AG09319 (cell line): ENCODE data around the gene ESR1.

Source experiments
- DNase-seq: peaks from one replicate; pipeline ENCODE4 v3.0.0-alpha.2; 2010; ENCODE audit warnings: low read depth; ENCODE audit errors: extremely low read depth
- TF ChIP-seq, protein P1 (sequence below): IDR thresholded peaks from 2 replicates; pipeline ENCODE4 v1.5.1; 2011; ENCODE audit warnings: low read depth, mild to moderate bottlenecking, inconsistent platforms, low read length, moderate library complexity

Gene ESR1

DNA sequence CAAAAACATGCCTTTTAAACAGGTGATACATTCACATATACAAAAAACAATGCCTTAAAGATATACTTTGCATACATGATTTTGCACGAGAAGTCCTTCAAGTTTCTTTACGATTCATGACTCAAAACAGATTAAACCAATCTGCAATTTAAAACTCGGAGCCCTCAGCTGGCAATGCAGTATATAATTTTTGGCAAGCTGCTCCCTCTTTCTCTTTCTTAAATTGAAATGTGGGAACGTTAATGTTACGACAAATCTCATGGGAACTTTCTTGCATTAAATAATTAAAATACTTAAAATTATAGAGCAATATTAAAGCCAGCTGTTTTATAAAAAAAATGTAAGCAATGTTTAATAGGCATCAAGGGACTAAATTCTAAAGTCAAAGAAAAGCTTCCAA, 334.6 kb downstream of the ESR1 start:
- DNase-seq = no peak
- TF ChIP-seq, protein P1, sequence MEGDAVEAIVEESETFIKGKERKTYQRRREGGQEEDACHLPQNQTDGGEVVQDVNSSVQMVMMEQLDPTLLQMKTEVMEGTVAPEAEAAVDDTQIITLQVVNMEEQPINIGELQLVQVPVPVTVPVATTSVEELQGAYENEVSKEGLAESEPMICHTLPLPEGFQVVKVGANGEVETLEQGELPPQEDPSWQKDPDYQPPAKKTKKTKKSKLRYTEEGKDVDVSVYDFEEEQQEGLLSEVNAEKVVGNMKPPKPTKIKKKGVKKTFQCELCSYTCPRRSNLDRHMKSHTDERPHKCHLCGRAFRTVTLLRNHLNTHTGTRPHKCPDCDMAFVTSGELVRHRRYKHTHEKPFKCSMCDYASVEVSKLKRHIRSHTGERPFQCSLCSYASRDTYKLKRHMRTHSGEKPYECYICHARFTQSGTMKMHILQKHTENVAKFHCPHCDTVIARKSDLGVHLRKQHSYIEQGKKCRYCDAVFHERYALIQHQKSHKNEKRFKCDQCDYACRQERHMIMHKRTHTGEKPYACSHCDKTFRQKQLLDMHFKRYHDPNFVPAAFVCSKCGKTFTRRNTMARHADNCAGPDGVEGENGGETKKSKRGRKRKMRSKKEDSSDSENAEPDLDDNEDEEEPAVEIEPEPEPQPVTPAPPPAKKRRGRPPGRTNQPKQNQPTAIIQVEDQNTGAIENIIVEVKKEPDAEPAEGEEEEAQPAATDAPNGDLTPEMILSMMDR = no peak

DNA sequence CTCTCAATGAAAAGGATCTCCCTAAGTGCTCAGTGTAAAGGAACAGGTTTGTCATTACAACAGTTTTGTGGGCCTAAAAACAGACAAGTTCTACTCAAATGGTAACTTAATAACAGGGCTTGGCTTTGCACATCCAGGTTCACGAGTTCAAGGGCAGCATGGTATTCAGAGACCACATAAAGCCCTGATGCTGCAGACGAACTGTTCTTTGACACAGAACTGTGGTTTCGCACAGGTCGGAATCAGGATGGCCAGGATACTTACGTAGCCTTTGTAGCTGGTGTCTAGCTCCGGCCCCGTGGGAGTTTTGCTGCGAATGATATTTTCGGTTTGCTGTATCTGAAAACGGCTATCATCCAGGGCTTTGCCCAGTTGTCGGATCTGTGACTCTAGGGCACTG, 335.9 kb downstream of the ESR1 start:
- DNase-seq = no peak
- TF ChIP-seq, protein P1 = no peak

DNA sequence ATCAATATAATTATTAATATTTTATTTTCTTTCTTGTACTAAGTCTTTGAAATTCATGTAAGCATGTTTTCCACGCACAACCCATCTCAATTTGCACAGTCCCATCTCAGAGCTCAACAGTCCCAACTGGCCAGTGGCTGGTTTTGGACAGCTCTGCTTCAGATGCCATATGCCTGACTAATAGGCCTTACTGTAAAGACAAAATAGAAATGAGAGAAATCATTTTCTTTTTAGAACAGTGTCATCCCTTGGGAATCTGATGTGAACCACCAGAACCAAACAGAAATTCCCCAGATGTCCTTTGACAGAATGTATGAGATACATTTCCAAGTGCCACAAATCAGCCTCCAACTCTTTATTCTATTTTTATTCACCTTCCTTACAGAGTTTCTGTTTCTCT, 338.9 kb downstream of the ESR1 start:
- no peak for DNase-seq
- TF ChIP-seq, protein P1 = no peak

DNA sequence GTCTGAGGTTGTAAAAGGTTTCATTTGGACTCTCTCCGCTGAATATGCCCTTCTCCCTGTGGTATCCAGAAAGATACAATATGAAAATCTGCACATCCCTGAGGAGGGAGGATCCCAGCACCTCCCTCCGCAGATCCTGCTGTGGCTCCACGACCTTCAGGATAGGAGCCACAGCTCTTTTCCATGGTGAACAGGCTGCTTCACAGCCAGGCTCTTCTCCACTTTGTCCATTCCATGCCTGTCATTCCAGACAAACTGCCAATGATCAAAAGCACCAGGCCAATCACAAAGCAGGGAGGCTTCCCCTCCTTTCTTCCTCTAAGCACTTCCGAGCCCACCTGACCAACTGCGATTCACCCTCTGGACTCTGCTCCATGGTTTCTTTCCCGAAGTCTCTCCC, 339.8 kb downstream of the ESR1 start:
- TF ChIP-seq, protein P1 = no peak
- DNase-seq = no peak

DNA sequence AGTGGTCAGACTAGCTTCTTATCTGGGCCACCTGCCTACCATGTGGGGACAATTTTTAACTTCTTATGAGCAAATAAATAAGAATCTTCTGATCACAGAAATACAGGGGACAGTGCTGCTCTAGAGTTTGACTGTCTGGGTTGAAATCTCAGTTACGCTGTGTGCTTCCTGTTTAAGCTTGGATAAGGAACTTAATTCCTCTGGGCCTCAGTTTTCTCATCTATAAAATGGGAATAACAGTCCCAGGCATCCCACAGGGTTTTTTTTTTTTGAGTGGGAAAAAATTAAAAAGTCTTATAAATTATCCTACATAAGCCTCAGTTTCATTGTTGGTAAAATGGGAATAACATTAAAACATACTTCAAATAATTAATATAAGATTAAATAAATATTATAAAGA, 340.9 kb downstream of the ESR1 start:
- no peak for DNase-seq
- TF ChIP-seq, protein P1 = no peak

DNA sequence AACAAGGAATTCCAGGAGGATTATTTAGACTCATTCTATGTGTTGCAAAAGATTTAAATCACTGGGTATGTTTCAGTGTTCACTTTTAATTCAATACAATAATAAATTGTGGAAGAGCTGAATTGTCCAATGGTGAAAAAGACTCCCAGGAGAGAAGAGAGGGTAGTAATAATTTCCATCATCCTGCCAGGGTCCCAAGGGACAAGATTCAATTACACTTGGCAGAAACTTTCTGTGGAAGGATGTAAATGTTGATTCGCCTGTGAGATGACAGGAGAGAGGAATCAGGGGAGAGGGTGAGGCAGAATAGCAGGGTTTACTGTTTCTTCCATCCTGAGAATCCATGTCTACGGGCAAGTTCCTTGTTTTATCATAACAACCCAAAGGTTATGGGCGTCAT, 342.7 kb downstream of the ESR1 start:
- no peak for DNase-seq
- TF ChIP-seq, protein P1 = no peak

DNA sequence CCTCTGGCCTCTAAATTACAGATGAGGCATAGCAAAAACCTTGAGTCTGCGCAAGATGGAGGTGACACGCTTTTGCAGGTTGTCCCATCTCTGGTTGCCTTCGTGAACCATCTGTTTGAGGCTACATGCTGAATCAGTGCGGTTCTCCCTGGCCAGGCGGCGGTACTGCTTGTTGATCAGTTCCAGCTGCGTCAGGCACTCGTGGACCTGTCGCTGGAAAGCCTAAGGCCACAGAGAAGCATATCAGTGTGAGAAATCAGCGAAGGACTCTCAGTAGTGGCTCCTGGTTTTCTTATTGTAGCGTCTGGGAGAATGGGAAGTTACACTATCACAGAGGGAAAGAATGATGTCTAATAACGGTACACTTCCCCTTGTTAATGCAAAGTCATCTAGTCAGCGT, 344.4 kb downstream of the ESR1 start:
- no peak for DNase-seq
- TF ChIP-seq, protein P1 = no peak
